Caco-2 (cell line): ENCODE results near the gene TCERG1L. TPM values are rescaled to one million over a fixed set of nuclear protein-coding genes. Genes with fewer than 3 reads are reported as not detected.

Experiments used
- BruUV-seq: library from RNA; stranded (reverse); fragments of 400-500 nt; replicated peaks from 2 replicates; lab custom pipeline; 2021; lab: Mats Ljungman, UMichigan
- CTCF ChIA-PET: fragments of 300-600 bp; sonication (Branson Sonifier 250); formaldehyde crosslinking; loops from one replicate; lab custom pipeline; 2022; ENCODE audit warnings: antibody characterized with exemption; lab: Charles Lee
- POLR2A ChIA-PET: fragments of 300-600 bp; sonication (Branson Sonifier 250); formaldehyde crosslinking; loops from one replicate; lab custom pipeline; 2022; ENCODE audit warnings: antibody characterized with exemption; lab: Charles Lee
- DNase-seq, 2 experiments: peaks; one replicate each; pipeline versions ENCODE4 v3.0.0 to v3.0.0-alpha.2; 2020 to 2022
- H3K27me3 ChIP-seq: replicated peaks from 2 replicates; pipeline ENCODE4 v1.6.0; 2011; ENCODE audit warnings: low read length; ENCODE audit not compliant: control insufficient read depth, insufficient read depth
- H3K36me3 ChIP-seq: 2 replicates; pipeline ENCODE4 v1.5.1; 2011; ENCODE audit warnings: low read length; ENCODE audit not compliant: control insufficient read depth, insufficient read depth
- H3K4me1 ChIP-seq: fragments of 250-450 bp; sonication (Bioruptor Pico); 2 replicates; pipeline ENCODE4 v1.5.1; 2020; ENCODE audit warnings: mild to moderate bottlenecking
- H3K4me3 ChIP-seq: 2 replicates; pipeline ENCODE4 v1.5.1; 2011; ENCODE audit warnings: low read depth, mild to moderate bottlenecking, control low read depth, low read length
- H3K9me3 ChIP-seq: fragments of 250-450 bp; sonication (Bioruptor Pico); 2 replicates; pipeline ENCODE4 v1.5.1; 2020; ENCODE audit warnings: mild to moderate bottlenecking, moderate library complexity
- H3K27ac Mint-ChIP-seq: one replicate; pipeline ENCODE4 v1.8.0; 2022; ENCODE audit warnings: mixed read lengths; ENCODE audit not compliant: unreplicated experiment
- H3K27me3 Mint-ChIP-seq: one replicate; pipeline ENCODE4 v1.8.0; 2022; ENCODE audit warnings: mixed read lengths; ENCODE audit not compliant: insufficient read depth, unreplicated experiment
- H3K36me3 Mint-ChIP-seq: one replicate; pipeline ENCODE4 v1.8.0; 2022; ENCODE audit warnings: mild to moderate bottlenecking, mixed read lengths; ENCODE audit not compliant: insufficient read depth, unreplicated experiment
- H3K4me1 Mint-ChIP-seq: one replicate; pipeline ENCODE4 v1.8.0; 2022; ENCODE audit warnings: low read depth, mixed read lengths; ENCODE audit not compliant: unreplicated experiment
- H3K4me3 Mint-ChIP-seq: one replicate; pipeline ENCODE4 v1.8.0; 2022; ENCODE audit warnings: mild to moderate bottlenecking, moderate library complexity, mixed read lengths; ENCODE audit not compliant: unreplicated experiment
- H3K9me3 Mint-ChIP-seq: one replicate; pipeline ENCODE4 v1.8.0; 2022; ENCODE audit warnings: mixed read lengths; ENCODE audit not compliant: unreplicated experiment
- CTCF ChIP-seq, 2 experiments: fragments of 200-600 bp in 1 of 2; IDR thresholded peaks; 1 replicate in 1 of 2; 2 replicates in 1 of 2; pipeline versions ENCODE4 v1.5.1 to v1.8.0; 2011 to 2022; ENCODE audit warnings: antibody characterized with exemption in 1 of 2, control low read depth in 1 of 2, inconsistent platforms in 1 of 2, low read depth in 1 of 2, low read length in 1 of 2, mild to moderate bottlenecking in 1 of 2, moderate library complexity in 1 of 2; ENCODE audit not compliant: insufficient read depth in 1 of 2, severe bottlenecking in 1 of 2, unreplicated experiment in 1 of 2
- intact Hi-C: fragments of 100-400 bp; cut with micrococcal nuclease; formaldehyde crosslinking; loops from one replicate; pipeline ENCODE4 v1.10.0; 2022; ENCODE audit not compliant: unreplicated experiment
- total RNA-seq: library from RNA; stranded (reverse); gene quantifications from 2 replicates; pipeline ENCODE4 v1.2.3, GENCODE V29; 2022

Gene TCERG1L
- total RNA-seq, 1 experiment from 2014 or later, result not detected

DNA sequence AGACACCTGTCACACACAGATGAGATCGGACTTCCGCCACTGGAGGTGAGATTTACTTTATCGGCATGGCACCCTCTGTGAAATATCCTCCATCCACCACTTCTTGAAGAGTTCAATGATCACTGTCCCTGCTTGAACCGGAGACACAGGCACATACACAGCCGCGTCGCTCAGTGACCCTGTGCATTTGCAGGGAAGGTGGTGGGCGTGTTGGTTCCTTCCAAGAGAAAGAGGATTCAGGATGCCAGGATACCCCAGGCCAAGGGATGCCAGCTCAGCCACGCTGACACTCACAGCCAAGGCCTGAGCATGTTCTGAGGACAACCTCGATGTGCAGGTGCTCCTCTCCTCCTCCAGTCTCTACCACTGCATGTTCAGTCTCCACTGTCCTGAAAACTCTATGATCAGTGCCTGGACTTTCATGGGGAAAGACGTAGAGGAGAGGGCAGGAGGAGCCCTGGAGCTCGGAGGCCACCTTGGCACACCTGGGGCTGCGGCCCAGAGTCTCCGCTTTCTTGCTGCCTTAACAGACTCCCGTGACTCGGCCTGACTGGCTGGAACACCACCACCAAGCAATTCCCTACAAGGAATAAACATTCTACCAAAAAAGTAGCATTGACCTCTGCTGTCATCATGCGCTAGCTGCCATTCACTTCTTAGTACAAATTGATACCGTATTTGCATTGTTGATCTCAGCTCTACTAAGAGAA is 115.2 kb downstream of the TCERG1L start:
- BruUV-seq, result no TSS peak
- ChIA-PET CTCF (no interaction called here), POLR2A (no interaction called here)
- H3K27me3 Mint-ChIP-seq, result peaks cover 14% of the 10 kb centered on the region
- H3K36me3 ChIP-seq, result no peaks in the 10 kb centered on the region
- H3K9me3 Mint-ChIP-seq, result no peaks in the 10 kb centered on the region
- peak in 1 of 2 experiments; percentile 17 for DNase-seq
- H3K4me3 Mint-ChIP-seq, result no peak overlapping the region
- intact Hi-C loops, result no loop called here
- H3K27me3 ChIP-seq, result no peaks in the 10 kb centered on the region
- no peak for TF ChIP-seq CTCF (IDR thresholded peaks at IDR 0.05; ENCODE audit: insufficient read depth in 1 of 2, low read depth in 1 of 2, low read length in 1 of 2, severe bottlenecking in 1 of 2, unreplicated experiment in 1 of 2)
- no peaks in the 10 kb centered on the region for H3K4me1 ChIP-seq
- H3K27ac Mint-ChIP-seq, result no peak overlapping the region
- no peaks in the 10 kb centered on the region for H3K4me1 Mint-ChIP-seq
- no peaks in the 10 kb centered on the region for H3K36me3 Mint-ChIP-seq
- no peak overlapping the region for H3K4me3 ChIP-seq
- no peaks in the 10 kb centered on the region for H3K9me3 ChIP-seq

- Mint-ChIP-seq H3K4me1 (no peaks in the 10 kb centered on the region), H3K27me3 (peaks cover 14% of the 10 kb centered on the region), H3K27ac (no peak overlapping the region), H3K36me3 (no peaks in the 10 kb centered on the region), H3K4me3 (no peak overlapping the region), H3K9me3 (no peaks in the 10 kb centered on the region)
- peak in 1 of 2 experiments; percentile 17 for DNase-seq
- Histone ChIP-seq H3K4me1 (no peaks in the 10 kb centered on the region), H3K36me3 (no peaks in the 10 kb centered on the region), H3K27me3 (no peaks in the 10 kb centered on the region), H3K9me3 (no peaks in the 10 kb centered on the region), H3K4me3 (no peak overlapping the region)
- ChIA-PET CTCF (no interaction called here), POLR2A (no interaction called here)
- no peak for TF ChIP-seq CTCF (IDR thresholded peaks at IDR 0.05; ENCODE audit: insufficient read depth in 1 of 2, low read depth in 1 of 2, low read length in 1 of 2, severe bottlenecking in 1 of 2, unreplicated experiment in 1 of 2)
- intact Hi-C loops, result no loop called here
- no TSS peak for BruUV-seq
These were observed 115.9 kb downstream of the TCERG1L start for GRCh38 chr10:131195558-131196159.

DNA sequence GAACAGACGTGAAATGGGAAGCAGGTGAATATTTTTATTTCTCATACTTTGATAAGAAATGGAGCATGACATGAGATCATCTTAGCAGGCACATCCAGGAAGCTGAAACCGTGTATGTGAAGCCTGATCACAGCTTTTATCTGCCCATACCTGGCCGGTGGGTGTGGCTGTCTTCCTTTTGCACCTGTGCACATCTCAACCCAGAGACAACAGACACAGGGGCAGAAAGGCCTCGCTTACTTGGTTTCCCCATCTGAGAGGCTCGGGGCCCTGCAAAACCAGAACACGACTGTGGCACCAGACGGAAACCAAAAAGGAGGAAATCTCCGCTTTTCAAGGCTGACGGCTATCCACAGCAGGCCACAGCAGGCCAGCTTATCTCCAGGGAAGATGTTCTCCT is 116.4 kb downstream of the TCERG1L start:
- Histone ChIP-seq H3K9me3 (no peaks in the 10 kb centered on the region), H3K27me3 (no peaks in the 10 kb centered on the region), H3K4me3 (no peak overlapping the region), H3K36me3 (no peaks in the 10 kb centered on the region), H3K4me1 (no peaks in the 10 kb centered on the region)
- Mint-ChIP-seq H3K27ac (no peak overlapping the region), H3K4me3 (no peak overlapping the region), H3K27me3 (peaks cover 14% of the 10 kb centered on the region), H3K4me1 (no peaks in the 10 kb centered on the region), H3K36me3 (no peaks in the 10 kb centered on the region), H3K9me3 (no peaks in the 10 kb centered on the region)
- no peak for DNase-seq
- BruUV-seq, result no TSS peak
- POLR2A ChIA-PET, result no interaction called here
- TF ChIP-seq CTCF (IDR thresholded peaks at IDR 0.05; ENCODE audit: insufficient read depth in 1 of 2, low read depth in 1 of 2, low read length in 1 of 2, severe bottlenecking in 1 of 2, unreplicated experiment in 1 of 2), result no peak
- intact Hi-C loops, result no loop called here
- CTCF ChIA-PET, result no interaction called here
